Loucy (cell line): ENCODE data around the gene TMED6.

ENCODE experiments used
- EZH2phosphoT487 ChIP-seq: fragments of 200-600 bp; IDR thresholded peaks from 2 replicates; pipeline ENCODE4 v1.6.1; 2018; ENCODE audit warnings: antibody characterized with exemption, mild to moderate bottlenecking, moderate library complexity, borderline replicate concordance
- TF ChIP-seq, protein P1 (sequence below): fragments of 200-600 bp; sonication (generic); conservative IDR thresholded peaks from 2 replicates; pipeline ENCODE4 v1.5.1; 2014; ENCODE audit warnings: mild to moderate bottlenecking, antibody characterized with exemption, low read length

DNA sequence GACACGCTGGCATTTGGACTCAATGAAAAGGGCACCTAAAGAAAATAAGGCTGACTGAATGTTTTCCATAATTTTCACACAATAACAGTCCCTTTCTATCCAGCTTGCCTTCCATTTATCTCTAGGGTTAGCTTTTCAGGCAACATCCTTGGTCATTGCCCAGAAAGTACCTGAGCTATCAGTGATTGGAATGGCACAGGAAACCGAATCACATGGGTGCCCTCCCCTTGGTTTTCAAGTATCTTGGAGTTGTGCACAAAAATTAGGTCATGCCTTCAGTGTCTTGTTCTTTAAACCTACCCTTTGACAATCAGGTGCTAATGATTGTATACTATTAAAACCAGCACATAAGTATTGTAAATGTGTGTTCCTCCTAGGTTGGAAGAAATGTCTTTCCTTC, 43.7 kb downstream of the TMED6 start:
- TF ChIP-seq, protein P1, sequence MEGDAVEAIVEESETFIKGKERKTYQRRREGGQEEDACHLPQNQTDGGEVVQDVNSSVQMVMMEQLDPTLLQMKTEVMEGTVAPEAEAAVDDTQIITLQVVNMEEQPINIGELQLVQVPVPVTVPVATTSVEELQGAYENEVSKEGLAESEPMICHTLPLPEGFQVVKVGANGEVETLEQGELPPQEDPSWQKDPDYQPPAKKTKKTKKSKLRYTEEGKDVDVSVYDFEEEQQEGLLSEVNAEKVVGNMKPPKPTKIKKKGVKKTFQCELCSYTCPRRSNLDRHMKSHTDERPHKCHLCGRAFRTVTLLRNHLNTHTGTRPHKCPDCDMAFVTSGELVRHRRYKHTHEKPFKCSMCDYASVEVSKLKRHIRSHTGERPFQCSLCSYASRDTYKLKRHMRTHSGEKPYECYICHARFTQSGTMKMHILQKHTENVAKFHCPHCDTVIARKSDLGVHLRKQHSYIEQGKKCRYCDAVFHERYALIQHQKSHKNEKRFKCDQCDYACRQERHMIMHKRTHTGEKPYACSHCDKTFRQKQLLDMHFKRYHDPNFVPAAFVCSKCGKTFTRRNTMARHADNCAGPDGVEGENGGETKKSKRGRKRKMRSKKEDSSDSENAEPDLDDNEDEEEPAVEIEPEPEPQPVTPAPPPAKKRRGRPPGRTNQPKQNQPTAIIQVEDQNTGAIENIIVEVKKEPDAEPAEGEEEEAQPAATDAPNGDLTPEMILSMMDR, result no peak
- no peak for TF ChIP-seq EZH2phosphoT487
